Measurements from ENCODE around the gene USP9X.
"Not testable (repeated sequence)": the region's sequence is repeated elsewhere in the genome, so short reads cannot be mapped to it uniquely, and the experiment has no call there.

Gene USP9X

GRCh38 chrX:41128955-41129354, 43.7 kb downstream of the USP9X start:
- DNase-seq (ENCODE audit: low read depth): no peak

- DNase-seq (ENCODE audit: low read depth): no peak
Measured at GRCh38 chrX:41131766-41132165, 46.5 kb downstream of the USP9X start.

GRCh38 chrX:41133551-41133950, 48.3 kb downstream of the USP9X start:
- DNase-seq (ENCODE audit: low read depth): no peak

- no peak for DNase-seq (ENCODE audit: low read depth)
Measured at GRCh38 chrX:41137589-41137988, 52.3 kb downstream of the USP9X start.

- no peak for DNase-seq (ENCODE audit: low read depth)
Measured at GRCh38 chrX:41142130-41142910, 57.1 kb downstream of the USP9X start.

- DNase-seq (ENCODE audit: low read depth): no peak
Measured at GRCh38 chrX:41144873-41145272, 59.6 kb downstream of the USP9X start.

- DNase-seq (ENCODE audit: low read depth): no peak
Measured at GRCh38 chrX:41145920-41146608, 60.8 kb downstream of the USP9X start.

GRCh38 chrX:41148553-41148952, 63.3 kb downstream of the USP9X start:
- no peak for DNase-seq (ENCODE audit: low read depth)

- DNase-seq (ENCODE audit: low read depth): no peak
Measured at GRCh38 chrX:41150043-41150442, 64.8 kb downstream of the USP9X start.

GRCh38 chrX:41151726-41152125, 66.5 kb downstream of the USP9X start:
- DNase-seq (ENCODE audit: low read depth): not testable (repeated sequence)

GRCh38 chrX:41152221-41152620, 67.0 kb downstream of the USP9X start:
- DNase-seq (ENCODE audit: low read depth): no peak

- DNase-seq (ENCODE audit: low read depth): no peak
Measured at GRCh38 chrX:41153448-41153847, 68.2 kb downstream of the USP9X start.

GRCh38 chrX:41153957-41154356, 68.7 kb downstream of the USP9X start:
- DNase-seq (ENCODE audit: low read depth): no peak

- no peak for DNase-seq (ENCODE audit: low read depth)
Measured at GRCh38 chrX:41164449-41164848, 79.2 kb downstream of the USP9X start.

- DNase-seq (ENCODE audit: low read depth): no peak
Measured at GRCh38 chrX:41167888-41168287, 82.6 kb downstream of the USP9X start.

- no peak for DNase-seq (ENCODE audit: low read depth)
Measured at GRCh38 chrX:41176263-41176662, 91.0 kb downstream of the USP9X start.

GRCh38 chrX:41177297-41177696, 92.1 kb downstream of the USP9X start:
- no peak for DNase-seq (ENCODE audit: low read depth)

- DNase-seq (ENCODE audit: low read depth): no peak
Measured at GRCh38 chrX:41178201-41178600, 93.0 kb downstream of the USP9X start.

GRCh38 chrX:41180194-41180908, 95.1 kb downstream of the USP9X start:
- peak; percentile 16 for DNase-seq (ENCODE audit: low read depth)

- DNase-seq (ENCODE audit: low read depth): no peak
Measured at GRCh38 chrX:41184312-41184711, 99.1 kb downstream of the USP9X start.

- DNase-seq (ENCODE audit: low read depth): not testable (repeated sequence)
Measured at GRCh38 chrX:41186946-41187345, 101.7 kb downstream of the USP9X start.

- DNase-seq (ENCODE audit: low read depth): no peak
Measured at GRCh38 chrX:41189156-41189555, 103.9 kb downstream of the USP9X start.

GRCh38 chrX:41192880-41193279, 107.6 kb downstream of the USP9X start:
- DNase-seq (ENCODE audit: low read depth): no peak
